K562 (cell line): ENCODE data around the gene CALML3. TPM values are rescaled to one million over a fixed set of nuclear protein-coding genes. Genes with fewer than 3 reads are reported as not detected.
A peak's percentile ranks its signal among the peaks of the same experiment; 100 is the strongest.

Source experiments
- AFF4 ChIP-seq: sonication (generic); formaldehyde crosslinking; IDR thresholded peaks from 2 replicates; pipeline ENCODE4 v1.8.0; 2023; ENCODE audit warnings: mild to moderate bottlenecking, missing genetic modification reagents
- DMBX1 ChIP-seq: fragments of 250-450 bp; sonication (Bioruptor Pico); IDR thresholded peaks from 2 replicates; pipeline ENCODE4 v1.8.0; 2022; ENCODE audit warnings: inconsistent platforms, mild to moderate bottlenecking, moderate library complexity, borderline replicate concordance
- ETS2 ChIP-seq: IDR thresholded peaks from 2 replicates; pipeline ENCODE4 v1.6.1; 2016; ENCODE audit warnings: borderline replicate concordance, missing genetic modification characterization, mild to moderate bottlenecking, moderate library complexity, missing compliant biosample characterization; ENCODE audit not compliant: poor library complexity, severe bottlenecking
- HMG20A ChIP-seq: fragments of 450-650 bp; formaldehyde crosslinking; conservative IDR thresholded peaks from 2 replicates; pipeline ENCODE4 v1.4.0; 2020; ENCODE audit warnings: mild to moderate bottlenecking, mixed read lengths
- LCOR ChIP-seq: sonication (generic); formaldehyde crosslinking; IDR thresholded peaks from 2 replicates; pipeline ENCODE4 v1.8.0; 2022; ENCODE audit warnings: mild to moderate bottlenecking, missing genetic modification reagents
- NFATC3 ChIP-seq: fragments of 450-650 bp; IDR thresholded peaks from 2 replicates; pipeline ENCODE4 v1.6.1; 2017; ENCODE audit warnings: mild to moderate bottlenecking
- PHF20 ChIP-seq: fragments of 450-650 bp; IDR thresholded peaks from 2 replicates; pipeline ENCODE4 v1.6.1; 2018; ENCODE audit not compliant: partially characterized antibody
- SIN3B ChIP-seq: fragments of 450-650 bp; IDR thresholded peaks from 2 replicates; pipeline ENCODE4 v1.6.1; 2017; ENCODE audit warnings: low read depth, mild to moderate bottlenecking, moderate library complexity
- SIX5 ChIP-seq, 2 experiments: IDR thresholded peaks; 2 replicates each; pipeline ENCODE4 v1.6.1; 2011; ENCODE audit warnings: low read length in 2 of 2, borderline replicate concordance in 1 of 2, low read depth in 1 of 2, mild to moderate bottlenecking in 1 of 2, moderate library complexity in 1 of 2; ENCODE audit not compliant: insufficient read depth in 1 of 2
- SMARCC2 ChIP-seq: fragments of 450-650 bp; IDR thresholded peaks from 2 replicates; pipeline ENCODE4 v1.6.1; 2017; ENCODE audit warnings: antibody characterized with exemption, moderate library complexity, mild to moderate bottlenecking, low read depth
- TAF1 ChIP-seq: IDR thresholded peaks from 2 replicates; pipeline ENCODE4 v1.6.1; 2011; ENCODE audit warnings: mild to moderate bottlenecking, low read length, moderate library complexity; ENCODE audit not compliant: insufficient read depth, control insufficient read depth, severe bottlenecking; ENCODE audit errors: extremely low read depth
- TOE1 ChIP-seq, 2 experiments: fragments of 450-650 bp in 1 of 2; sonication (generic) in 1 of 2; formaldehyde crosslinking in 1 of 2; IDR thresholded peaks; 2 replicates each; pipeline versions ENCODE4 v1.7.1 to v1.8.0; 2016 to 2022; ENCODE audit warnings: borderline replicate concordance in 2 of 2, mild to moderate bottlenecking in 2 of 2, antibody characterized with exemption in 1 of 2, inconsistent platforms in 1 of 2, low read depth in 1 of 2, missing genetic modification reagents in 1 of 2, moderate library complexity in 1 of 2
- ZBTB34 ChIP-seq: fragments of 250-450 bp; sonication (Bioruptor Pico); IDR thresholded peaks from 2 replicates; pipeline ENCODE4 v1.8.0; 2021; ENCODE audit warnings: mild to moderate bottlenecking, moderate library complexity
- ZKSCAN3 ChIP-seq: fragments of 250-450 bp; sonication (Bioruptor Pico); IDR thresholded peaks from 2 replicates; pipeline ENCODE4 v1.4.0; 2020
- ZNF165 ChIP-seq: fragments of 250-450 bp; sonication (Bioruptor Pico); IDR thresholded peaks from 2 replicates; pipeline ENCODE4 v1.4.0; 2020; ENCODE audit warnings: borderline replicate concordance
- ZNF347 ChIP-seq: fragments of 450-650 bp; formaldehyde crosslinking; IDR thresholded peaks from 2 replicates; pipeline ENCODE4 v1.4.0; 2020; ENCODE audit warnings: low read depth, mild to moderate bottlenecking, moderate library complexity
- polyA plus RNA-seq, 8 experiments: library from polyadenylated mRNA; depleted of rRNA in 4 of 8; stranded (reverse) in 5 of 8; unstranded in 3 of 8; fragments of >200 nt; fragmentation: Nextera tagmentation in 2 of 8; fragmentation: Illumina TruSeq in 1 of 8; extraction: Ambion mirVana in 2 of 8; extraction: Trizol in 1 of 8; gene quantifications; 2 replicates each; pipeline versions ENCODE4 v1.2.1 to v1.2.3, GENCODE V29; 2011 to 2014; ENCODE audit warnings: inconsistent platforms in 1 of 8, missing spikeins in 1 of 8
- total RNA-seq, 7 experiments: library from RNA; depleted of rRNA in 6 of 7; stranded (reverse); fragments of >200 nt in 6 of 7; fragmentation: Illumina TruSeq in 2 of 7; extraction: Trizol in 2 of 7; gene quantifications; 2 replicates each; pipeline versions ENCODE4 v1.2.1 to v1.2.3, GENCODE V29; 2011 to 2021; ENCODE audit warnings: low replicate concordance in 1 of 7
- TF ChIP-seq, protein P1 (sequence below): fragments of 450-650 bp; IDR thresholded peaks from 2 replicates; pipeline ENCODE4 v1.6.1; 2016
- TF ChIP-seq, protein P2 (sequence below): sonication (generic); formaldehyde crosslinking; IDR thresholded peaks from 2 replicates; pipeline ENCODE4 v1.8.1; 2023; ENCODE audit warnings: mild to moderate bottlenecking, missing genetic modification reagents

CALML3 gene
- total and polyA plus RNA-seq, 9 of the 15 experiments (the other 6 are each of a cell fraction or from before 2014, with no cell fraction given), result not detected

DNA sequence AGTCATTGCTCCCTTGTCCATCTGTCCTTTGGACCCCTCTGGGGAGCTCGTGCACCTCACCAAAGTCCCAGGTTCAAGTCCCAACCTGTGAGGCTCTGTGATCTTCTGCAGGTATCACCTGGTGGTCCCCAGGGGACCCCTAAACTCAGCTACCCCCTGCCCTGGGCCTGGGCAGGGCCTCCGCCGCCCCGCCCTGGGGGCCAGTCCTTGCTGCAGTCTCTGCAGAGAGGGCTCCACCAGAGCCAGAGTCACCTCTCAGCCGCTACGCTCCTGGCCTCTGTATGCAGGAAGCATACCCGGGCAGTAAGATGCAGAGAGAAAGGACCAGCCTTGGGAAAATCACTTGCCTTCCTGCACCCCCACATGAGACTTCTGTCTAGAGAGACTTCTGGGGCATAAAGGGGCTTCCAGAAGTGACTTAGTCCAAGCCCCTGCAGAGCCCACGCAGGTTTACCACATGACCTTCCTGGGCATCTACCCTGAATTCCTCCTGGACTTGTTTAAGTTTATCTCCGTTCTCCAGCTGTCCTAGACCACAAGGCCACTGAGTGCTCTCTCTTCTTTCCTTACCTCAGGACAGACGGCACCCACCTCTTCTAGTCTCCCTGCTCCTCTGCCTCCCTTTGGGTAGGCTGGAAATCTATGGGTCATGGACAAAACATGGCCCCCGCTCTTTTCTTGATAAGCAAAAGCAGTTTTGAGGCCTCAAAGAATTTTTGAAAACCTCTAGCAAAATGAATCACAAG lies 46.6 kb upstream of the CALML3 start (continued):
- TF ChIP-seq SMARCC2, result peak; percentile 51
- TF ChIP-seq, protein P1, sequence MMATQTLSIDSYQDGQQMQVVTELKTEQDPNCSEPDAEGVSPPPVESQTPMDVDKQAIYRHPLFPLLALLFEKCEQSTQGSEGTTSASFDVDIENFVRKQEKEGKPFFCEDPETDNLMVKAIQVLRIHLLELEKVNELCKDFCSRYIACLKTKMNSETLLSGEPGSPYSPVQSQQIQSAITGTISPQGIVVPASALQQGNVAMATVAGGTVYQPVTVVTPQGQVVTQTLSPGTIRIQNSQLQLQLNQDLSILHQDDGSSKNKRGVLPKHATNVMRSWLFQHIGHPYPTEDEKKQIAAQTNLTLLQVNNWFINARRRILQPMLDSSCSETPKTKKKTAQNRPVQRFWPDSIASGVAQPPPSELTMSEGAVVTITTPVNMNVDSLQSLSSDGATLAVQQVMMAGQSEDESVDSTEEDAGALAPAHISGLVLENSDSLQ, result no peak
- no peak; the same call in 1 of the 2 replicates for TF ChIP-seq DMBX1 (CRISPR knock-in tag)
- TF ChIP-seq ETS2 (tag), result no peak
- no peak for TF ChIP-seq ZKSCAN3 (CRISPR knock-in tag)
- no peak; the same call in 1 of the 2 replicates for TF ChIP-seq AFF4 (CRISPR knock-in tag)
- TF ChIP-seq TOE1 (IDR thresholded peaks at IDR 0.05; ENCODE audit: borderline replicate concordance), result no peak
- TF ChIP-seq TOE1 (CRISPR knock-in tag; IDR thresholded peaks at IDR 0.05; ENCODE audit: borderline replicate concordance, low read depth), result no peak
- TF ChIP-seq, protein P2, sequence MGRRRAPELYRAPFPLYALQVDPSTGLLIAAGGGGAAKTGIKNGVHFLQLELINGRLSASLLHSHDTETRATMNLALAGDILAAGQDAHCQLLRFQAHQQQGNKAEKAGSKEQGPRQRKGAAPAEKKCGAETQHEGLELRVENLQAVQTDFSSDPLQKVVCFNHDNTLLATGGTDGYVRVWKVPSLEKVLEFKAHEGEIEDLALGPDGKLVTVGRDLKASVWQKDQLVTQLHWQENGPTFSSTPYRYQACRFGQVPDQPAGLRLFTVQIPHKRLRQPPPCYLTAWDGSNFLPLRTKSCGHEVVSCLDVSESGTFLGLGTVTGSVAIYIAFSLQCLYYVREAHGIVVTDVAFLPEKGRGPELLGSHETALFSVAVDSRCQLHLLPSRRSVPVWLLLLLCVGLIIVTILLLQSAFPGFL (CRISPR knock-in tag), result no peak
- no peak for TF ChIP-seq SIX5 (IDR thresholded peaks at IDR 0.05; ENCODE audit: borderline replicate concordance in 1 of 2, insufficient read depth in 1 of 2, low read depth in 1 of 2, low read length in 2 of 2)
- no peak for TF ChIP-seq SIN3B
- TF ChIP-seq ZNF347, result no peak
- TF ChIP-seq LCOR (CRISPR knock-in tag), result peak; percentile 21; the same call in 1 of the 2 replicates
- no peak for TF ChIP-seq TAF1
- no peak for TF ChIP-seq PHF20
- TF ChIP-seq ZBTB34 (CRISPR knock-in tag), result no peak
- no peak for TF ChIP-seq ZNF165 (CRISPR knock-in tag)
- TF ChIP-seq NFATC3, result no peak
- no peak for TF ChIP-seq HMG20A (CRISPR knock-in tag)
